Keratinocyte (primary cell): ENCODE measurements around the gene EML1. TPM values are rescaled to one million over a fixed set of nuclear protein-coding genes. Genes with fewer than 3 reads are reported as not detected.
A peak's percentile ranks its signal among the peaks of the same experiment; 100 is the strongest.

Experiments used
- DNase-seq: peaks from one replicate; pipeline ENCODE4 v3.0.0-alpha.2; 2011; ENCODE audit warnings: low read depth, missing footprints, low spot score
- FAIRE-seq: peaks from 2 replicates; lab custom pipeline; 2011; peaks lifted over from hg19 to GRCh38; lab: Jason Lieb, UNC
- H2AFZ ChIP-seq: 2 replicates; pipeline ENCODE4 v1.6.0; 2012; ENCODE audit warnings: low read length, control low read depth, inconsistent platforms; ENCODE audit not compliant: control insufficient read depth
- H3K27ac ChIP-seq: 2 replicates; pipeline ENCODE4 v1.5.1; 2011; ENCODE audit warnings: low read length; ENCODE audit not compliant: control insufficient read depth, insufficient read depth
- H3K27me3 ChIP-seq: 3 replicates; pipeline ENCODE4 v1.6.0; 2011; ENCODE audit warnings: low read length; ENCODE audit not compliant: control insufficient read depth, insufficient read depth; ENCODE audit errors: extremely low read depth
- H3K36me3 ChIP-seq, 2 experiments: 2 replicates in 1 of 2; 3 replicates in 1 of 2; pipeline ENCODE4 v1.5.1; 2011; ENCODE audit warnings: low read length in 2 of 2, mild to moderate bottlenecking in 1 of 2; ENCODE audit not compliant: control insufficient read depth in 2 of 2, insufficient read depth in 2 of 2; ENCODE audit errors: extremely low read depth in 1 of 2
- H3K4me1 ChIP-seq: 3 replicates; pipeline ENCODE4 v1.5.1; 2011; ENCODE audit warnings: low read length; ENCODE audit not compliant: control insufficient read depth, insufficient read depth; ENCODE audit errors: extremely low read depth
- H3K4me2 ChIP-seq: 3 replicates; pipeline ENCODE4 v1.6.0; 2011; ENCODE audit warnings: low read depth, low read length; ENCODE audit not compliant: control insufficient read depth, insufficient read depth; ENCODE audit errors: extremely low read depth
- H3K4me3 ChIP-seq, 3 experiments: fragments of 200-600 bp in 1 of 3; sonication (generic) in 1 of 3; 2 replicates in 2 of 3; 3 replicates in 1 of 3; pipeline ENCODE4 v1.5.1; 2011 to 2016; ENCODE audit warnings: low read length in 3 of 3, mild to moderate bottlenecking in 3 of 3, control low read depth in 2 of 3, inconsistent platforms in 1 of 3, low read depth in 1 of 3, mixed read lengths in 1 of 3, mixed run types in 1 of 3, moderate library complexity in 1 of 3; ENCODE audit not compliant: control insufficient read depth in 2 of 3, insufficient read depth in 2 of 3; ENCODE audit errors: extremely low read depth in 1 of 3
- H3K79me2 ChIP-seq: 2 replicates; pipeline ENCODE4 v1.6.0; 2012; ENCODE audit warnings: low read length; ENCODE audit not compliant: control insufficient read depth, insufficient read depth
- H3K9ac ChIP-seq: 3 replicates; pipeline ENCODE4 v1.6.0; 2011; ENCODE audit warnings: low read length; ENCODE audit not compliant: control insufficient read depth, insufficient read depth; ENCODE audit errors: extremely low read depth
- H3K9me1 ChIP-seq: 3 replicates; pipeline ENCODE4 v1.6.0; 2011; ENCODE audit warnings: low read length; ENCODE audit not compliant: control insufficient read depth, insufficient read depth; ENCODE audit errors: extremely low read depth
- H3K9me3 ChIP-seq: 2 replicates; pipeline ENCODE4 v1.5.1; 2012; ENCODE audit warnings: low read depth, low read length; ENCODE audit not compliant: control insufficient read depth
- H4K20me1 ChIP-seq: 3 replicates; pipeline ENCODE4 v1.6.0; 2011; ENCODE audit warnings: low read length; ENCODE audit not compliant: control insufficient read depth, insufficient read depth; ENCODE audit errors: extremely low read depth
- CTCF ChIP-seq, 3 experiments: IDR thresholded peaks in 1 of 3; conservative IDR thresholded peaks in 1 of 3; optimal IDR thresholded peaks in 1 of 3; 2 replicates in 2 of 3; 3 replicates in 1 of 3; pipeline versions ENCODE3 to v1.5.1; 2011; ENCODE audit warnings: low read length in 3 of 3, mild to moderate bottlenecking in 3 of 3, moderate library complexity in 2 of 3, control low read depth in 1 of 3, inconsistent platforms in 1 of 3; ENCODE audit not compliant: insufficient read depth in 2 of 3; ENCODE audit errors: extremely low read depth in 1 of 3
- EZH2 ChIP-seq: IDR thresholded peaks from one replicate; pipeline ENCODE4 v1.6.1; 2012; ENCODE audit warnings: inconsistent platforms, mild to moderate bottlenecking, low read length, moderate library complexity
- dilution Hi-C: fragments of 300-500 bp; cut with MboI; formaldehyde crosslinking; loops from one replicate; pipeline ENCODE4 v1.7.0; 2020; ENCODE audit warnings: low sequenced_read_pairs; ENCODE audit not compliant: extremely low pct_ligation_motif_present
- polyA plus RNA-seq, 5 experiments: library from polyadenylated mRNA; depleted of rRNA in 3 of 5; stranded (reverse) in 3 of 5; stranded (forward) in 1 of 5; unstranded in 1 of 5; fragments of >200 nt; gene quantifications; 1 replicate in 1 of 5; 2 replicates in 3 of 5; 3 replicates in 1 of 5; pipeline versions ENCODE4 v1.2.1 to v1.2.3, GENCODE V29; 2011 to 2012; ENCODE audit warnings: missing spikeins in 2 of 5, low read depth in 1 of 5, low replicate concordance in 1 of 5

The EML1 gene
- polyA plus RNA-seq, 1 donor (not counting 4 experiments of a cell fraction or from before 2014, with no cell fraction given) = 0.84 TPM

GRCh38 chr14:99794151-99794780 lies 1.1 kb downstream of the EML1 start:
- H3K27me3 ChIP-seq = peaks cover 34% of the 10 kb centered on the region
- H3K4me1 ChIP-seq = peaks cover 6% of the 10 kb centered on the region
- H3K9me3 ChIP-seq = peaks cover 3% of the 10 kb centered on the region
- no peak overlapping the region for H3K9ac ChIP-seq
- no peak overlapping the region for H3K27ac ChIP-seq
- H4K20me1 ChIP-seq = peaks cover 2% of the 10 kb centered on the region
- FAIRE-seq (no peak), DNase-seq (no peak)
- TF ChIP-seq EZH2 = no peak
- TF ChIP-seq CTCF (optimal IDR thresholded peaks at IDR 0.05 in 1 of 3, IDR thresholded peaks at IDR 0.05 in 1 of 3, conservative IDR thresholded peaks at IDR 0.05 in 1 of 3; ENCODE audit: extremely low read depth in 1 of 3, insufficient read depth in 2 of 3, low read length in 3 of 3) = no peak
- no peaks in the 10 kb centered on the region for H3K9me1 ChIP-seq
- peak overlapping the region in 1 of 3 experiments; percentile 68 for H3K4me3 ChIP-seq
- peak overlapping the region; percentile 94 for H3K4me2 ChIP-seq
- dilution Hi-C loops = no loop called here
- H3K79me2 ChIP-seq = no peaks in the 10 kb centered on the region
- H2AFZ ChIP-seq = no peak overlapping the region
- H3K36me3 ChIP-seq = no peaks in the 10 kb centered on the region

GRCh38 chr14:99795046-99795445 lies 1.8 kb downstream of the EML1 start:
- no peaks in the 10 kb centered on the region for H3K9me1 ChIP-seq
- no peak overlapping the region for H3K27ac ChIP-seq
- H3K36me3 ChIP-seq = no peaks in the 10 kb centered on the region
- DNase-seq (no peak), FAIRE-seq (no peak)
- H2AFZ ChIP-seq = no peak overlapping the region
- no peak overlapping the region for H3K9ac ChIP-seq
- peaks cover 6% of the 10 kb centered on the region for H3K4me1 ChIP-seq
- H3K4me3 ChIP-seq = no peak overlapping the region
- no peak overlapping the region for H3K4me2 ChIP-seq
- H3K27me3 ChIP-seq = peaks cover 30% of the 10 kb centered on the region
- H3K9me3 ChIP-seq = peaks cover 3% of the 10 kb centered on the region
- peaks cover 2% of the 10 kb centered on the region for H4K20me1 ChIP-seq
- no peak for TF ChIP-seq CTCF (optimal IDR thresholded peaks at IDR 0.05 in 1 of 3, IDR thresholded peaks at IDR 0.05 in 1 of 3, conservative IDR thresholded peaks at IDR 0.05 in 1 of 3; ENCODE audit: extremely low read depth in 1 of 3, insufficient read depth in 2 of 3, low read length in 3 of 3)
- TF ChIP-seq EZH2 = no peak
- no peaks in the 10 kb centered on the region for H3K79me2 ChIP-seq
- dilution Hi-C loops = no loop called here
